Heart left ventricle (tissue), 16 donors: ENCODE data around the gene ANO5. TPM values are rescaled to one million over a fixed set of nuclear protein-coding genes. Genes with fewer than 3 reads are reported as not detected.

Source experiments
- ATAC-seq, 4 donors: fragments of 200-7000 bp; cut with Tn5 transposase; one replicate each; pipeline ENCODE4 v1.9.1; 2020 to 2022; ENCODE audit warnings: moderate library complexity in 4 of 4, mild to moderate bottlenecking in 3 of 4, moderate number of reproducible peaks in 1 of 4
- DNase-seq, 5 donors: peaks; one replicate each; pipeline ENCODE4 v3.0.0-alpha.2; 2020
- H3K27ac ChIP-seq, 12 donors: fragments of 200-600 bp; sonication (generic) in 4 of 12; one replicate each; pipeline versions ENCODE4 v1.5.0 to v1.8.0; 2016 to 2022; ENCODE audit warnings: mild to moderate bottlenecking in 2 of 12
- H3K27me3 ChIP-seq, 9 donors: fragments of 200-600 bp; sonication (generic) in 2 of 9; one replicate each; pipeline versions ENCODE4 v1.5.1 to v1.8.0; 2016 to 2022; ENCODE audit warnings: mild to moderate bottlenecking in 3 of 9
- H3K36me3 ChIP-seq, 9 donors: fragments of 200-600 bp; sonication (generic) in 2 of 9; one replicate each; pipeline versions ENCODE4 v1.5.0 to v1.8.0; 2018 to 2022; ENCODE audit warnings: mild to moderate bottlenecking in 2 of 9
- H3K4me1 ChIP-seq, 12 donors: fragments of 200-600 bp; sonication (generic) in 4 of 12; one replicate each; pipeline versions ENCODE4 v1.5.0 to v1.8.0; 2016 to 2022; ENCODE audit warnings: mild to moderate bottlenecking in 3 of 12
- H3K4me3 ChIP-seq, 12 donors: fragments of 200-600 bp; sonication (generic) in 4 of 12; one replicate each; pipeline versions ENCODE4 v1.5.0 to v1.8.0; 2017 to 2022; ENCODE audit warnings: mild to moderate bottlenecking in 9 of 12, moderate library complexity in 4 of 12
- H3K9me3 ChIP-seq, 12 donors: fragments of 200-600 bp; sonication (generic) in 4 of 12; one replicate each; pipeline versions ENCODE4 v1.5.0 to v1.8.0; 2016 to 2022; ENCODE audit warnings: mild to moderate bottlenecking in 1 of 12
- CTCF ChIP-seq, 12 donors: fragments of 200-600 bp; sonication (generic) in 4 of 12; IDR thresholded peaks; one replicate each; pipeline versions ENCODE4 v1.5.0 to v1.8.0; 2018 to 2022; ENCODE audit warnings: antibody characterized with exemption in 12 of 12, mild to moderate bottlenecking in 5 of 12
- POLR2A ChIP-seq, 2 donors: fragments of 450-650 bp; IDR thresholded peaks; one replicate each; pipeline ENCODE4 v1.6.1; 2017; ENCODE audit warnings: antibody characterized with exemption in 2 of 2, mild to moderate bottlenecking in 2 of 2, moderate library complexity in 2 of 2
- WGBS, 4 donors: extraction: QIAGEN DNeasy Blood & Tissue Kit in 2 of 4; methylation state at CpG; one replicate each; pipeline versions ENCODE4 v1.1.5 to v1.1.7; 2013 to 2018; 5-methylcytosine and 5-hydroxymethylcytosine counted together
- intact Hi-C, 10 donors: fragments of 100-400 bp; cut with DNase I; formaldehyde crosslinking; loops; one replicate each; pipeline versions ENCODE4 v1.11.1 to v1.14.2; 2022
- polyA plus RNA-seq, 2 donors: library from polyadenylated mRNA; stranded (reverse); fragments of 200-250 nt; gene quantifications; one replicate each; pipeline ENCODE4 v1.2.3, GENCODE V29; 2013
- total RNA-seq, 9 donors: library from RNA; depleted of rRNA in 2 of 9; stranded (reverse); fragments of >200 nt in 2 of 9; fragmentation: NEBNext Ultra II Directional in 3 of 9; extraction: Animal tissue kit (Norgen Biotek cat#: 25700) in 3 of 9; gene quantifications; one replicate each; pipeline versions ENCODE4 v1.1.0 to v1.2.4, GENCODE V29; 2016 to 2023
- donor health status: ischemic (EF 13 %, LVEDD 7.1; RV severe dilation, severe dysfunction).
- donor health status: healthy with polysubstance abuse.
- donor health status: DM: no; HTN: yes; CAD: no.
- donor health status: DM: no; HTN: no; CAD: no.
- donor health status: ischemic (EF 25% LVEDD 6.9; RV normal size, moderate dysfunction).
- donor health status: ischemic (EF 25% LVEDD 5.7; RV mildly dilated, moderate dysfunction).
- donor health status: healthy.
- donor health status: DM: yes; HTN: yes; CAD: no.
- donor health status: ischemic (EF 35%, LVEDD 5.7; RV mildly dilated, moderate dysfunction).
- donor health status: nonischemic (EF 11% LVEDD 7.7; RV severe dilation, severe dysfunction).
- donor health status: DM: yes; HTN: yes; CAD: no.
- donor health status: PGD.
- donor health status: ischemic (EF 29% LVEDD 5.4; RV normal size, mild dysfunction).
- donor health status: nonischemic (EF 23%, LVEDD 6.1; RV moderate dilation, normal function).

Gene ANO5
- total and polyA plus RNA-seq, 11 donors: 9.6 to 86.8 (median 54.5) TPM

GRCh38 chr11:22317656-22318055 is 124.8 kb downstream of the ANO5 start:
- WGBS, 4 donors: 85 to 93% (median 88%) methylated on average over 15 of the region's 15 CpGs
- intact Hi-C loops: no loop called here

GRCh38 chr11:22331771-22332170 is 138.9 kb downstream of the ANO5 start:
- 57 to 65% (median 63%) methylated on average over 4 of the region's 4 CpGs for WGBS, 4 donors
- intact Hi-C loops: loop anchor here in 8 of 10 donors (2.0 to 10.0 kb wide), 8 partner anchors 203 to 456 kb away; partner anchors contain the start of gene FANCF (in 1 of the 8)
- Histone ChIP-seq H3K4me3 (no peak overlapping the region), H3K27me3 (peaks cover 0 to 19% (median 2%) of the 10 kb centered on the region in 9 donors), H3K36me3 (no peaks in the 10 kb centered on the region), H3K4me1 (no peaks in the 10 kb centered on the region), H3K27ac (no peak overlapping the region), H3K9me3 (no peaks in the 10 kb centered on the region)
- peak in 1 of 12 donors; percentile 10 for TF ChIP-seq CTCF (IDR thresholded peaks at IDR 0.05)
- TF ChIP-seq POLR2A (IDR thresholded peaks at IDR 0.05): no peak
- no peak for ATAC-seq
- DNase-seq: no peak

More at GRCh38 chr11:22317656-22318055, 124.8 kb downstream of the ANO5 start:
- ATAC-seq (no peak), DNase-seq (no peak)
- Histone ChIP-seq H3K27ac (no peak overlapping the region), H3K9me3 (no peaks in the 10 kb centered on the region), H3K36me3 (no peaks in the 10 kb centered on the region), H3K27me3 (peaks cover 0 to 15% (median 0%) of the 10 kb centered on the region in 9 donors), H3K4me3 (no peak overlapping the region), H3K4me1 (no peaks in the 10 kb centered on the region)
- TF ChIP-seq POLR2A (IDR thresholded peaks at IDR 0.05) (no peak), CTCF (IDR thresholded peaks at IDR 0.05) (no peak)

Other genes with a start within 250 kb of the ANO5 start
- not detected for gene SLC17A6, start 145.3 kb downstream of the ANO5 start, total RNA-seq
- not detected for gene SLC17A6, start 145.3 kb downstream of the ANO5 start, polyA plus RNA-seq